Dedifferentiated amniotic fluid mesenchymal stem cell (primary cell): ENCODE results near the gene CHRDL2.

Experiments used
- DNase-seq: peaks from one replicate; pipeline ENCODE4 v3.0.0-alpha.2; 2016; ENCODE audit errors: extremely low spot score

Gene CHRDL2

GRCh38 chr11:74748211-74749126 is 17.2 kb upstream of the CHRDL2 start, which contains the start of gene RNF169:
Gene RNF169, plus strand, starts transcription at chr11:74748849. Its CDS starts 32 bp downstream, at chr11:74748881.
- peak; percentile 97 for DNase-seq

DNA sequence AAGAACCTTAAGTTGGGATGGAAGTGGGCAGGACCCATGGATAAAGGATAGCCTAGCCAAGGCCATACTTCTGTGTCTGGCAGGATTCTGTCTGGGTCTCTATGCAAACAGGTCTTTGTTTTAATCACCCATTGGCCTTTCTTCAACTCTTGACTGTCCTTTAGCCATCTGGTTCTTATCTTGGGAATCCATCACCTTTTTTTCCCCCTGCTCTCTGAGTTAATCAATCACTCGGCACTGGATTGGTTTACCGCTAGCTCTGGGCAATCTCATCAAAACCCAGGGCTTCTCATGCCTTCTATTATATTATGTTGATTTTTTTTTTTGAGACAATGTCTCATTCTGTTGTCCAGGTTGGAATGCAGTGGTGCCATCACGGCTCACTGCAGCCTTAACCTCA is 15.6 kb upstream of the CHRDL2 start:
- DNase-seq, result no peak

DNA sequence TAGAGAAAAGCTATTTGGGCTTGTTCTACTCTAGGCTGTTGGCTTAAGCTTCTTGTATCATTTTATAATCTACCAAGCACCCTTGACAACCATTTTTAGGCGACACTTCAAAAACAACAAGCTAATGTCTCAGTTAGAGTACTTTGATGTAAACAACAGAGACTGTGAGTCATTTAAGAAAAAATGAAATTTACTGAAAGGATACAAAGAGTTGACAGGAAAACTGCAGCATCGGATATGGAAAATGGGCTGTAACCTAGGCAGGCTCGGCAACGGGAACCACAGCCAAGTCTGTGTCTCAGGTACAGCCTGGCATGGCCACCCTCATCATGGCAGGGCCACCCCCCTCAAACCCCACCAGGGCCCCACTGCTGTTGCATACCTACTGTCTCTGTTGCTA is 13.1 kb upstream of the CHRDL2 start:
- DNase-seq, result no peak

GRCh38 chr11:74743640-74744039 is 12.4 kb upstream of the CHRDL2 start:
- no peak for DNase-seq

- no peak for DNase-seq
Measured at GRCh38 chr11:74742070-74742469, 10.8 kb upstream of the CHRDL2 start.

DNA sequence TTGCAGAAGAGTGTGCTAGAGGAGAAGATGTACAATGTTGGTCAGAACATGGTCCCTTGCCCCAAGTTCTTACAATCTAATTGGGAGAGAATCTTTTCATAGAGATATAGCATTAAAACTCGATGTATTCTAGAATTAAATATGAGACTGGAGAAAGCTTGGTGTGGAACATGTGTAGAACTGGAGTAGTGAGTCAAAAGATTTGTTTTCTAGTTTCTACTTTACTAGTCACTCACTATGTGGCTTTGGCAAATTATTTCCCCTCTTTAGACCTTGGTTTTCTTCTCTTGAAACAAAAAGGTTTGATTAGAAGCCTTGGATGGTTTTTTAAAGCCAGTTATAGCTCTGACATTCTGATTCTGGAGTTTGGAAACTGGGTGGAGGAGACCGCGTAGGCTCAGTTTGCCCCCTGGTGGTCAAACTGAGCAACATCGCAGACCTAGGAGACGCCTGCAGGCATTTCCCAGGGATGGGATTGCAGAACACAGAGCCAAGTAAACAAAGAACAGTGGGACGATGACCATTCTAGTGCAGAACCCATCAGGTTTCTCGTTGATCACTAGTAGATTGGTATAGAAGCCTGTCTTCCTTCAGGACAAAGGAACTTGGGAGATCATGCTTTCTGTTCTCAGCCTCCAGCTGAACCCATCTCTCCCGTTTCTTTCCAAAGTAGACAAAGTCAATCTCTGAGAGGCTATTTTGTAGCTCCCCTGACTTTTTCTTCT is 8.5 kb upstream of the CHRDL2 start:
- DNase-seq, result peak; percentile 62

- DNase-seq, result no peak
Measured at GRCh38 chr11:74736031-74736430, 4.8 kb upstream of the CHRDL2 start.

- no peak for DNase-seq
Measured at GRCh38 chr11:74735365-74735928, 4.2 kb upstream of the CHRDL2 start.

- DNase-seq, result no peak
Measured at GRCh38 chr11:74734559-74734925, 3.3 kb upstream of the CHRDL2 start.

DNA sequence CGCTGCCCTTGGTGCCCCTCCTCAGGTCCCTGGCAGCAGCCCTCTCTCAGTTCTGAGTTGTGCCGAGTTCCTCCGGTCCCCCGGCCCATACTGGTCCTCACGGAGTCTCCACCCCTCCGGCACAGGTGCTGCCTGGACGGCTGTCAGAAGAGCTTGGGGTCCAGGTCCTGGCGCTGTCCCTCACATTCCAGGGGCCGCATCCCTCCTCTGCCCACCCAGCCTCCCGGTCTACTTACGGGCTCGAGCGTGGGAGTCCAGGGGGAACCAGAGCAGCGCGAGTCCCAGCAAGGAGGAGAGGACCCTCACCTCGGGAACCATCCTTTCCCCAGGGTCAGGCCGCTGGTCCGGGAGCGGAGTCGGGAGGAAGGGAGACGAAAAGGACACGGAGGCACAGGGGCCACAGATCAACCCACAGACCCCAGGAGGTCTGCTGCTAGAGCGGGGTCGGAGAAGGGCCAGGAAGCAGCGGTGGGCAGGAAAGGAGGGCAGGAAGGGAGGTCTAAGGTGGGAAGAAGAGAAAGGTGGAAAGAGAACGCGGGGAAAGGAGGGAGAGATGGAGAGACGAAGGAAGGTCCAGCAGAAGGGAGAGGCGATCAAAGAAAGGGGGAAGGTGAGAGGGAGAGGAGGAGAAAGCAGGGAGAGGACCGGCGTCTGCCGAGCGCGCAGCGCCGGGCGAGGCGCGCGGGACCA is 510 bp downstream of the CHRDL2 start:
- no peak for DNase-seq

- DNase-seq, result no peak
Measured at GRCh38 chr11:74729397-74729796, 1.8 kb downstream of the CHRDL2 start.

GRCh38 chr11:74726547-74727182 is 4.6 kb downstream of the CHRDL2 start:
- peak; percentile 69 for DNase-seq

DNA sequence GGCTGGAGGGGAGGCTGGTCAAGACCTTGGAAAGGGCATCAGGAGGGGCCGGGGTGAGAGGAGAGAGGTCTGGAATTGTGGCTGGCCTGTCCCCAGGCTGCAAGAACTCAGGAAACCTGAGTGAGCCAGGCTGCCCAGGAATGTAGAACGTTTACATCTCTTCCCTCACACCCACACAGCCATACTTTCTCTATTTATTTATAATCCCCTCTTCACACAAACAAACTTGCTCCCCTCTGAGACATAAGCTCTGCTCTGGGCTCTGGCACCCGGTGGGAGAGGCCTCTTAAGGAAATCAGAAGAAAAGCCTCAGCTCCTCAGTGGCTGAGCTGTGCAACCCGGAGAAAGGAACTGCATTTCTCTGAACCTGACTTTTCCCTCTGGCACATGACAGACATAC is 5.5 kb downstream of the CHRDL2 start:
- DNase-seq, result no peak

DNA sequence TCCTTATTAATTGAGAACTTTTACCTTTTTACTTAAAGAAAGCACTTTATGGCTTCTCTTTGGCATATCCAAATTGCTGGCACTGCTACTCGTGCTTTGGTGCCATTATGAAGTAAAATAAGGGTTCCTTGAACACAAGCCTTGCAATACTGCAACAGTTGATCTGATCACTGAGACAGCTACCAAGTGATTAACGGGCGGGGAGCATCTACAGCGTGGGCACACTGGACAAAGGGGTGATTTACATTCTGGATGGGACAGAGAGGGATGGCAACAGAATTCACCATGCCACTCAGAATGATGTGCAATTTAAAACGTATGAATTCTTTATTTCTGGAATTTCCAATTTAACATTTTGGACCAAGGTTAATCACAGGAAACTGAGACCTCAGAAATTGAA is 7.7 kb downstream of the CHRDL2 start:
- no peak for DNase-seq

- DNase-seq, result no peak
Measured at GRCh38 chr11:74721479-74721835, 9.8 kb downstream of the CHRDL2 start.

- DNase-seq, result no peak
Measured at GRCh38 chr11:74720596-74721478, 10.4 kb downstream of the CHRDL2 start.

- no peak for DNase-seq
Measured at GRCh38 chr11:74719011-74719410, 12.2 kb downstream of the CHRDL2 start.

- DNase-seq, result no peak
Measured at GRCh38 chr11:74717221-74717969, 13.8 kb downstream of the CHRDL2 start.

DNA sequence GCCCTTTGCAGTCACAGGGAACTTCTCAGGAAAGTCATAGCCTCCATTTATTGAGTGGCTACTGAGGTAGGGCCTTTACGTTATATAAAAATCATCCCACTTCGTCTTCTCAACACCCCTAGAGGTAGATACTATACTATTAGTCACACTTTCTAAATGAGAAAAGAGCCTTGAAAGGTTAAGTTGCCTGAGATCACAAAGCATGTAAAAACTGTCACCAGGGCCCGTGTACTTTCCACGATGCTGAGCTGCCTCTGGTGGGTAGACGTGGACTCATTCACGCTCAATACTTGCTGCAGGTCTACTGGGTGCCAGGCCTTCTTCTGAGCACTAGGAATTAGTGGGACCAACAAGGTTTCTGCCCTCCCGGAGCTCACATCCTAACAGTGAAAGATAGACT is 16.3 kb downstream of the CHRDL2 start:
- no peak for DNase-seq

DNA sequence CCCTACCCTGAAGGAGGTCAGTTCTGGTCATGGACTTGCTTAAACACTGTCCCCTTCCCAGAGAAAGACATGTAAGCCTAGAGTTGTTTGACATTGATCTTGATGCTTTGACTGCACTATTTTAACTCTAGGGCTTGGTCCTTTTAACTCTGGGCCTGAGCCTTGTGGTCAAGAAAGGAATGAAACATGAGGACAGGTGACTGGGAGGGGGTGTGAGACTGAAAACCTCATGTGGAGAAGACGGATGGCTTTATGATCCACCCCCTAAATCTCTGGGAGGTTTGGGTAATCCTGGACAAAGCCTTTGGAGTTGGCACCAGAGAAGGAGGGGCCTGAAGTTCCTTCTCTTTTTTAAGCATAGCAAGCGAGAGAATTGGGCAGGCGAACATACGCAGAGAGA is 17.5 kb downstream of the CHRDL2 start:
- no peak for DNase-seq
